ENCODE data around the gene SYT9.

SYT9 gene

GRCh38 chr11:7351228-7351627 lies 99.5 kb downstream of the SYT9 start:
- H3K4me1 Mint-ChIP-seq: no peaks in the 10 kb centered on the region
- no peaks in the 10 kb centered on the region for H3K36me3 Mint-ChIP-seq
- peaks cover 5% of the 10 kb centered on the region for H3K27me3 Mint-ChIP-seq
- no peaks in the 10 kb centered on the region for H3K9me3 Mint-ChIP-seq
- H3K27ac Mint-ChIP-seq: no peak overlapping the region
- no peak overlapping the region for H3K4me3 Mint-ChIP-seq

GRCh38 chr11:7353100-7353499 lies 101.4 kb downstream of the SYT9 start:
- H3K27ac Mint-ChIP-seq: no peak overlapping the region
- H3K27me3 Mint-ChIP-seq: peaks cover 3% of the 10 kb centered on the region
- no peaks in the 10 kb centered on the region for H3K4me1 Mint-ChIP-seq
- no peak overlapping the region for H3K4me3 Mint-ChIP-seq
- H3K36me3 Mint-ChIP-seq: no peaks in the 10 kb centered on the region
- no peaks in the 10 kb centered on the region for H3K9me3 Mint-ChIP-seq

GRCh38 chr11:7364660-7365059 lies 113.0 kb downstream of the SYT9 start:
- Mint-ChIP-seq H3K9me3 (no peaks in the 10 kb centered on the region), H3K36me3 (no peaks in the 10 kb centered on the region), H3K27ac (no peak overlapping the region), H3K27me3 (peaks cover 3% of the 10 kb centered on the region), H3K4me3 (no peak overlapping the region), H3K4me1 (no peaks in the 10 kb centered on the region)

DNA sequence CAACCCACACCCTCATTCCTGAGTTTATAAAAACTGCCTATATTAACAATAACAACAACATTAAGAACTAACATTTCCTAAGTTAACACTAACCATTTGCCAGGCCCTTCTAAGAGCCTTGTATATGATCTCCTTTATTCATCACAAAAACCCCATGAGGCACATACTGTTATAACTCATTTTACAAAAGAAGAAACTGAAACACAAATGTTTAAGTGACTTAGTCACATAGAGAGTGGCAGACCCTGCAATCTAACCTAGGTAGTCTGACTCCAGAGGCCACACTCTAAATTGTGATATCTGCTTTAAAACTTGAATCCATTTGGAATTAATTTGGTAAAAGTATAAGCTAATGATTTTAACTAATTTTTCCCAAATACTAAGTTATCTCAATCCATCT lies 116.1 kb downstream of the SYT9 start:
- H3K4me3 Mint-ChIP-seq: no peak overlapping the region
- H3K9me3 Mint-ChIP-seq: peaks cover 4% of the 10 kb centered on the region
- H3K4me1 Mint-ChIP-seq: no peaks in the 10 kb centered on the region
- H3K27me3 Mint-ChIP-seq: peaks cover 9% of the 10 kb centered on the region
- no peak overlapping the region for H3K27ac Mint-ChIP-seq
- no peaks in the 10 kb centered on the region for H3K36me3 Mint-ChIP-seq

DNA sequence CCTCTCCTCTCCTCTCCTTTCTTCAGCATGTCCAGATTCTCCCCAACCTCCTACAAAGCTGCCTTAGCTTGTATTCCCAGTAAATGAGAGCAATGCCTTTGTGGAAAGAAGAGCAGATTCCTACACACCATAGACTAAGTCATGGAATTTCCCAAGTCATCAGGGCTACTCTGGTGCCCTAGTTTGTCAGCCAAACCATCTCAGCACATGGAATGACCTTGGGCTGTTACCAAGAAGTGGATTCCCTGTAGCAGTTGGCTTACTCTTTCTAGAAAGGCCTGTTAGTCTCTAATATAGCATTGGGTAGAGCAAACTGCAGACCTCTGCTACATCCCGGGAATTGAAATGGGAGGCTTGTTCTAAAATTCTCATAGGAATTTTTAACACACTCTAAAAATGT lies 124.7 kb downstream of the SYT9 start:
- Mint-ChIP-seq H3K36me3 (no peaks in the 10 kb centered on the region), H3K27me3 (peaks cover 41% of the 10 kb centered on the region), H3K27ac (no peak overlapping the region), H3K4me1 (no peaks in the 10 kb centered on the region), H3K9me3 (peaks cover 13% of the 10 kb centered on the region), H3K4me3 (no peak overlapping the region)

GRCh38 chr11:7381937-7382336 lies 130.2 kb downstream of the SYT9 start:
- Mint-ChIP-seq H3K9me3 (peaks cover 9% of the 10 kb centered on the region), H3K27me3 (peaks cover 29% of the 10 kb centered on the region), H3K36me3 (no peaks in the 10 kb centered on the region), H3K4me1 (no peaks in the 10 kb centered on the region), H3K27ac (no peak overlapping the region), H3K4me3 (no peak overlapping the region)

- no peak overlapping the region for H3K27ac Mint-ChIP-seq
- no peak overlapping the region for H3K4me3 Mint-ChIP-seq
- H3K36me3 Mint-ChIP-seq: no peaks in the 10 kb centered on the region
- no peaks in the 10 kb centered on the region for H3K4me1 Mint-ChIP-seq
- H3K27me3 Mint-ChIP-seq: peaks cover 18% of the 10 kb centered on the region
- peaks cover 9% of the 10 kb centered on the region for H3K9me3 Mint-ChIP-seq
These were observed 131.7 kb downstream of the SYT9 start for GRCh38 chr11:7383406-7383805.

- no peak overlapping the region for H3K27ac Mint-ChIP-seq
- H3K4me1 Mint-ChIP-seq: no peaks in the 10 kb centered on the region
- no peaks in the 10 kb centered on the region for H3K36me3 Mint-ChIP-seq
- peaks cover 4% of the 10 kb centered on the region for H3K9me3 Mint-ChIP-seq
- H3K4me3 Mint-ChIP-seq: no peak overlapping the region
- peaks cover 15% of the 10 kb centered on the region for H3K27me3 Mint-ChIP-seq
These were observed 133.0 kb downstream of the SYT9 start for GRCh38 chr11:7384691-7385090.

GRCh38 chr11:7385532-7385931 lies 133.8 kb downstream of the SYT9 start:
- no peaks in the 10 kb centered on the region for H3K9me3 Mint-ChIP-seq
- H3K4me3 Mint-ChIP-seq: no peak overlapping the region
- no peak overlapping the region for H3K27ac Mint-ChIP-seq
- peaks cover 10% of the 10 kb centered on the region for H3K27me3 Mint-ChIP-seq
- H3K36me3 Mint-ChIP-seq: no peaks in the 10 kb centered on the region
- no peaks in the 10 kb centered on the region for H3K4me1 Mint-ChIP-seq

DNA sequence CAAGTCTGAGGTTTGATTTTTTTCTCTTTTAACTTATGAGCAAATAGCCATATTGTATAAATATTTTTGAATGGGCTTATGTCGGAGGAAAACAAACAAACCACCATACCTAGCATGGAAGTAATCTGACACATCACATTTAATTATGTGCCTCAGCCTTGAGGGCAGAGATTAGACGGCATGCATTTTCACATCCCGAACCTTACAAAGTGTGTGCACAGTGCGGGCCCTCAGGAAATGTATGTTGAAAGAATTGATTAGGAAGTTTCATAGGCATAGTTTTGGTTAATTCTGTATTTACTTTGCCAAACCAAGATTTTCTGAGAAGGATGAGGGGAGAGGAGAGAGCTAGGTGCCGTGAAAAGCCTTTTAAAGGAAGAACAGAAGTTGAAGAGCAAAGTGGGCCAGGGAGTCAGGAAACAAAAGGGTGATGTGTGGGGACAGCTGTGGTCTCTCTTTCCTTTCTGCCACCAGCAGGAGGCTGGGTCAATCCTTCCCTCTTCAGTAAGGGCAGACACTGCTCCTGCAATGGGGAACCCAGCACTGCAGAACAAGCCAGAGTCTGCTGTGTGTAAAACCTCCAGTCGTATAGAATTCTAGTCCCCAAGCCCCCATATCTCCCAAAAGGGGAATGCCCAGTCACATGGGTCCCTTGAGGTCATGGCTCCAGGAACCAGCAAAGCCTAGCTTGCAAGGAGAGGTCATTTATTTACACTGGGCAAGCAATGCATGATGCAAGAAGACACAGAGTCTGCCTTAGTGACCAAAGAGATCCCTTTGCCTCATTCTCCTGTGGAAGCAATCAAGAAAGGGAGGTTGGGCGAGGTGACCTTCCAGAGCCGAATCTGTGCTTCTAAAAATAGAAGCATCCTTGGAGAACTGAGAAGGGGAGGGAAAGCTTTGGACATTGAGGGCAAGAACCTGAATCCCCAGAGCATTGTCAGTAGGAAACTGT lies 162.5 kb downstream of the SYT9 start:
- peaks cover 7% of the 10 kb centered on the region for H3K27me3 Mint-ChIP-seq
- H3K9me3 Mint-ChIP-seq: no peaks in the 10 kb centered on the region
- no peak overlapping the region for H3K4me3 Mint-ChIP-seq
- H3K36me3 Mint-ChIP-seq: no peaks in the 10 kb centered on the region
- no peak overlapping the region for H3K27ac Mint-ChIP-seq
- H3K4me1 Mint-ChIP-seq: no peaks in the 10 kb centered on the region

- H3K27ac Mint-ChIP-seq: no peak overlapping the region
- no peaks in the 10 kb centered on the region for H3K9me3 Mint-ChIP-seq
- H3K4me3 Mint-ChIP-seq: no peak overlapping the region
- H3K27me3 Mint-ChIP-seq: peaks cover 6% of the 10 kb centered on the region
- no peaks in the 10 kb centered on the region for H3K4me1 Mint-ChIP-seq
- H3K36me3 Mint-ChIP-seq: no peaks in the 10 kb centered on the region
These were observed 163.5 kb downstream of the SYT9 start for GRCh38 chr11:7414973-7415817.

DNA sequence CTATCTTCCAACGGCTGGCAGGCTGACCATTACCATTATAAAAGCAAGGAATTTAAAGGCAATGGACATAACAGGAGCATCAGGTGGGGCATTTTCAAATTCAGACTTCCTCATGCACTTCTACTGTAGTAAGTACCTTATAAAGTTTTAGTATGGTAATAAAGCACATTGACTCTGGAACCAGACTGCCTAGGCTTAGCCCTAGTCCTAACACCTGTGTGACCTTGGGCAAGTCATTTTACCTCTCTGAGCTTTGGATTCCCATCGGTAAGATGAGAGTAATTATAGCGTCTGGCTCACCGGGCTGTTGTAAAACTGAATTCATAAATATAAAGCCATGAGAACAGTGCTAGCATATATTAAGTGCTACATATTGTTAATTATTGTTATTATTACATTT lies 164.4 kb downstream of the SYT9 start:
- H3K27me3 Mint-ChIP-seq: peaks cover 3% of the 10 kb centered on the region
- H3K4me1 Mint-ChIP-seq: no peaks in the 10 kb centered on the region
- no peak overlapping the region for H3K4me3 Mint-ChIP-seq
- H3K36me3 Mint-ChIP-seq: no peaks in the 10 kb centered on the region
- no peaks in the 10 kb centered on the region for H3K9me3 Mint-ChIP-seq
- H3K27ac Mint-ChIP-seq: no peak overlapping the region

DNA sequence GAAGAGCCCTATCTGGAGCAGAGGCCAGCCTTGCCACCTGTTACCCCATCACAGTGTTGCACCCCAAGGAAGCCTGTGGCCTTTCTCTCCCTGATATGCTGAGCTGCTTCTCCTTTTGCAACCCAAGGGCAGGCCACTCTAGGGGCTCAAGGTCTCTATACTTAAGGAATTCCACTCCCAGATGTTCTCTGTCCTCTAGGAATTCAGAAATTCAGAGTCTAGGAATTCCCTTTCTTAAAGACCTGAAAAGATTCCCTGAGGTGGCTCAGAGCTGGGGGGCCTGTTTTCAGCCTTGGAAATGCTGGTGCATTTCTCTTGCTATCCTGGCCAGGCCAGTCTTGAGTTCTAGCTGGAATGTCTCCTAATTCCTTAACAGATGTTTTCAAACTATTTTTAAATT lies 165.6 kb downstream of the SYT9 start:
- H3K4me1 Mint-ChIP-seq: peaks cover 6% of the 10 kb centered on the region
- peaks cover under 1% of the 10 kb centered on the region for H3K27me3 Mint-ChIP-seq

DNA sequence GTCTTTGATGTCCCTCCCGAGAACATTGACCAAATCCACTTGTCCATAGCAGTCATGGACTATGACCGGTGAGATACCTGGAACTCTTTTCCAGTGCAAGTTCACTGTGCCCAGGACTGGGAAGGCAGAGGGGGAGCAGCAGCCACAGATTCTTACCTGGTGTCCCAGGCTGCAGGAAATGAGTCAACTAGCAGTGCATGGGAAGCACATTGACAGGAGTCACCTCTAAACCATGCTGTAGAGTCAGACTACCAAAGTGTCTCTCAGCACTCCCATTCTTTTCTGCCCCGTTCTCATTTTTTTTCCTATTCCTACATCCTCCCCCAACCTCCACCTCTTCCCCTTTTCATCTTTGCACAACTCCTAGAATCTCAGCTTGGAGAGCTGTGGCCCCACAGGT lies 166.4 kb downstream of the SYT9 start:
- Mint-ChIP-seq H3K27me3 (no peaks in the 10 kb centered on the region), H3K27ac (no peak overlapping the region), H3K4me3 (no peak overlapping the region), H3K4me1 (peaks cover 13% of the 10 kb centered on the region), H3K36me3 (no peaks in the 10 kb centered on the region), H3K9me3 (no peaks in the 10 kb centered on the region)

More for the DNA sequence above, 165.6 kb downstream of the SYT9 start:
- Mint-ChIP-seq H3K27ac (no peak overlapping the region), H3K9me3 (no peaks in the 10 kb centered on the region), H3K36me3 (no peaks in the 10 kb centered on the region), H3K4me3 (no peak overlapping the region)

DNA sequence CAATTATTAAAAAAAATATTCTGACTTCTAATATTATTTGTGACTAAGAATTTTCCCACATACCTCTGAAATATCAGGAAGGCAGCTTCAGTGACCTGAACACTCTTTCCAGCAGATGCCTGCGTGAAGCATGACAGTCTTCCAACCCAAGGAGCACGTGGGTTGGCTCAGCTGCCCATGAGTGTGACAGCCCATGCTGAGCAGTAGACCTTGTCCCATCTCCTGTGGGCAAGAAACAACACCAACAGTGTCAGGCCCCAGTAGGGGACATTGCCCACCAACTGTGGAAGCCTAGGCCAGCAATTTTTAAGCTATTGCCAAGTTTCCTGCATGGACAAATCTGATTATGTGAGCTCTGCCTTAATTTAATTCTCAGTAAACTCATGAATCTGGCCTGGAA lies 167.2 kb downstream of the SYT9 start:
- H3K4me1 Mint-ChIP-seq: peaks cover 21% of the 10 kb centered on the region
- no peak overlapping the region for H3K27ac Mint-ChIP-seq
- H3K9me3 Mint-ChIP-seq: no peaks in the 10 kb centered on the region
- no peaks in the 10 kb centered on the region for H3K36me3 Mint-ChIP-seq
- H3K4me3 Mint-ChIP-seq: no peak overlapping the region
- no peaks in the 10 kb centered on the region for H3K27me3 Mint-ChIP-seq

GRCh38 chr11:7421136-7421535 lies 169.4 kb downstream of the SYT9 start:
- no peaks in the 10 kb centered on the region for H3K36me3 Mint-ChIP-seq
- peaks cover 21% of the 10 kb centered on the region for H3K4me1 Mint-ChIP-seq
- no peak overlapping the region for H3K4me3 Mint-ChIP-seq
- H3K9me3 Mint-ChIP-seq: no peaks in the 10 kb centered on the region
- H3K27ac Mint-ChIP-seq: no peak overlapping the region
- no peaks in the 10 kb centered on the region for H3K27me3 Mint-ChIP-seq

Data from activated naive CD4-positive, alpha-beta T cell treated with anti-CD3 and anti-CD28 coated beads, Interleukin-2, amount 50 U/mL, for 24 hours (primary cell).